Measurements from ENCODE around the gene ANKRD13A. TPM values are rescaled to one million over a fixed set of nuclear protein-coding genes. Genes with fewer than 3 reads are reported as not detected.

Gene ANKRD13A
- total and polyA plus RNA-seq, 2 of the 8 experiments (the other 6 are each of a cell fraction or from before 2014, with no cell fraction given): 16.8 to 21.4 TPM

DNA sequence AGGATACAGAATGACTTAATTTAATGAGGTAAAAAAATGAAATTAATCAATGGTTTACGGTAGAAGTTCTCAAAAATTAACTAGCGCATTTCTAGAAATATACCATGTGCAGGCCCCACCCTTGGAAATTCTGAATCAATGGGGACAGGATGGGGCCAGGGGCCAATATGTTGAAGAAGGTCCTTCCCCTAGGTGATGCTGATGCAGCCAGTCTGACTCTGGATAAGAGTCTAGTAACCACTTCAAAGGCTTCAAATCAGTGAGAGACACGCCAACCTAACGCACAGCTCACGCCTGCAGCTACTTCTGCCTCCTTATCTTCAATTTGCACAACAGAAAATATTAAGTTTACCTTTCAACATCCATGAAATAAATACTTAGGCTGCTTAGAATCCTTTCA lies 17.9 kb upstream of the ANKRD13A start:
- no peak overlapping the region for H4K5ac ChIP-seq (ENCODE audit: insufficient read length, low read depth, low read length)
- H2BK15ac ChIP-seq (ENCODE audit: low read length): no peak overlapping the region
- H2BK120ac ChIP-seq (replicated peaks; ENCODE audit: low read depth, low read length): no peak overlapping the region
- no peaks in the 10 kb centered on the region for H3K79me1 ChIP-seq (ENCODE audit: low read depth, low read length)
- H3K14ac ChIP-seq (ENCODE audit: insufficient read length): no peak overlapping the region
- H2BK12ac ChIP-seq (ENCODE audit: low read depth, low read length): no peak overlapping the region
- FAIRE-seq (no peak), DNase-seq (ENCODE audit: low read depth in 1 of 2, low spot score in 2 of 2) (no peak)
- no peak overlapping the region for H3K4me2 ChIP-seq (ENCODE audit: insufficient read depth in 1 of 2, low read depth in 2 of 2, low read length in 2 of 2)
- H3K4me3 ChIP-seq (ENCODE audit: extremely low read depth in 1 of 4, insufficient read depth in 2 of 4, low read depth in 3 of 4, low read length in 4 of 4): no peak overlapping the region
- H3K9me3 ChIP-seq (ENCODE audit: insufficient read depth in 2 of 2, low read depth in 1 of 2, low read length in 1 of 2): no peaks in the 10 kb centered on the region
- H3K56ac ChIP-seq (replicated peaks; ENCODE audit: insufficient read length, low read depth, low read length): no peak overlapping the region
- WGBS, 2 experiments (ENCODE audit: extremely low coverage in 1 of 2, insufficient coverage in 1 of 2, insufficient read length in 1 of 2, insufficient replicate concordance in 2 of 2, low coverage in 1 of 2, low lambda C conversion rate in 2 of 2, missing lambda C conversion rate in 1 of 2): 99% methylated on average over 5 of the region's 5 CpGs; no CpG with 5 or more reads in 1 of the 2 experiments
- no peaks in the 10 kb centered on the region for H3K27me3 ChIP-seq (replicated peaks in 1 of 4; ENCODE audit: control insufficient read depth in 3 of 4, extremely low read depth in 1 of 4, insufficient read depth in 3 of 4, low read length in 3 of 4)
- ChIA-PET POLR2A (ENCODE audit: partially characterized antibody) (interaction anchor here (1.8 kb wide), 1 partner anchor 17 kb away, joined by 4 read pairs; no protein-coding TSS in a partner anchor), CTCF (ENCODE audit: partially characterized antibody) (interaction anchor here (1.5 kb wide), 1 partner anchor 14 kb away, joined by 4 read pairs; no protein-coding TSS in a partner anchor)
- H3K79me2 ChIP-seq (ENCODE audit: control insufficient read depth in 1 of 2, insufficient read depth in 2 of 2, low read length in 2 of 2): no peaks in the 10 kb centered on the region
- no peak overlapping the region for H2BK5ac ChIP-seq (ENCODE audit: low read depth, low read length)
- H3K27ac ChIP-seq (ENCODE audit: low read depth, low read length): no peak overlapping the region
- H3K9ac ChIP-seq (replicated peaks in 1 of 4; ENCODE audit: extremely low read depth in 1 of 4, low read depth in 3 of 4, low read length in 3 of 4): no peak overlapping the region
- no peak overlapping the region for H2AFZ ChIP-seq (ENCODE audit: low read length)
- no peak overlapping the region for H2AK5ac ChIP-seq (ENCODE audit: low read depth, low read length)
- no peak overlapping the region for H3K23ac ChIP-seq (ENCODE audit: insufficient read length)
- H2BK20ac ChIP-seq (ENCODE audit: low read length): no peak overlapping the region
- no peak overlapping the region for H4K8ac ChIP-seq (ENCODE audit: extremely low read depth, insufficient read depth, low read length)
- H3K18ac ChIP-seq (ENCODE audit: extremely low read depth, low read length): no peak overlapping the region
- peaks cover 2 to 33% (median 13%) of the 10 kb centered on the region in 4 experiments; a peak in 6 of 8 replicates for H3K36me3 ChIP-seq (ENCODE audit: control insufficient read depth in 2 of 4, insufficient read depth in 4 of 4, low read length in 3 of 4)
- no peak overlapping the region for H4K91ac ChIP-seq (replicated peaks; ENCODE audit: insufficient read length, low read length)
- no peaks in the 10 kb centered on the region for H3K23me2 ChIP-seq (ENCODE audit: low read depth, low read length)
- no peak overlapping the region for H3K4ac ChIP-seq (replicated peaks; ENCODE audit: insufficient read length, low read depth, low read length)
- no peaks in the 10 kb centered on the region for H3K4me1 ChIP-seq (replicated peaks in 1 of 4; ENCODE audit: control insufficient read depth in 3 of 4, insufficient read depth in 4 of 4, low read length in 3 of 4)
- H4K20me1 ChIP-seq (replicated peaks in 1 of 2; ENCODE audit: control insufficient read depth in 1 of 2, insufficient read depth in 2 of 2, low read length in 2 of 2): no peaks in the 10 kb centered on the region
- TF ChIP-seq, protein P1, sequence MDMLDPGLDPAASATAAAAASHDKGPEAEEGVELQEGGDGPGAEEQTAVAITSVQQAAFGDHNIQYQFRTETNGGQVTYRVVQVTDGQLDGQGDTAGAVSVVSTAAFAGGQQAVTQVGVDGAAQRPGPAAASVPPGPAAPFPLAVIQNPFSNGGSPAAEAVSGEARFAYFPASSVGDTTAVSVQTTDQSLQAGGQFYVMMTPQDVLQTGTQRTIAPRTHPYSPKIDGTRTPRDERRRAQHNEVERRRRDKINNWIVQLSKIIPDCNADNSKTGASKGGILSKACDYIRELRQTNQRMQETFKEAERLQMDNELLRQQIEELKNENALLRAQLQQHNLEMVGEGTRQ (IDR thresholded peaks at IDR 0.05; ENCODE audit: low read length): no peak
- no peak for TF ChIP-seq EZH2 (IDR thresholded peaks at IDR 0.05; ENCODE audit: low read depth, low read length, severe bottlenecking)
- TF ChIP-seq YY1 (IDR thresholded peaks at IDR 0.05; ENCODE audit: low read depth, low read length): no peak
- no peak for TF ChIP-seq KDM1A (IDR thresholded peaks at IDR 0.05; ENCODE audit: borderline replicate concordance, low read length)
- no peak for TF ChIP-seq SAP30 (IDR thresholded peaks at IDR 0.05; ENCODE audit: insufficient read depth, insufficient replicate concordance, low read length)
- TF ChIP-seq RNF2 (IDR thresholded peaks at IDR 0.05; ENCODE audit: borderline replicate concordance, low read depth, low read length, missing control alignments, poor library complexity, severe bottlenecking): no peak
- no peak for TF ChIP-seq KDM4A (IDR thresholded peaks at IDR 0.05; ENCODE audit: low read depth, low read length, severe bottlenecking)
- no peak for TF ChIP-seq NANOG (IDR thresholded peaks at IDR 0.05; ENCODE audit: insufficient read depth, low read depth, low read length, poor library complexity, severe bottlenecking)
- no peak for TF ChIP-seq CBX8 (IDR thresholded peaks at IDR 0.05; ENCODE audit: borderline replicate concordance, low read depth, low read length)
- no peak for TF ChIP-seq BACH1 (IDR thresholded peaks at IDR 0.05; ENCODE audit: low read length)
- TF ChIP-seq FOSL1 (IDR thresholded peaks at IDR 0.05; ENCODE audit: insufficient read depth, low read depth, low read length): no peak
- TF ChIP-seq POU5F1 (IDR thresholded peaks at IDR 0.05; ENCODE audit: low read depth, low read length): no peak

Measured in H1 (cell line).